GM21717 (cell line): Measurements from ENCODE around the gene UGT1A5.

Source experiments
- ATAC-seq: cut with Tn5 transposase; IDR thresholded peaks from one replicate; pipeline ENCODE4 v1.9.1; 2021; ENCODE audit warnings: mild to moderate bottlenecking, moderate library complexity; ENCODE audit not compliant: unreplicated experiment

The UGT1A5 gene

DNA sequence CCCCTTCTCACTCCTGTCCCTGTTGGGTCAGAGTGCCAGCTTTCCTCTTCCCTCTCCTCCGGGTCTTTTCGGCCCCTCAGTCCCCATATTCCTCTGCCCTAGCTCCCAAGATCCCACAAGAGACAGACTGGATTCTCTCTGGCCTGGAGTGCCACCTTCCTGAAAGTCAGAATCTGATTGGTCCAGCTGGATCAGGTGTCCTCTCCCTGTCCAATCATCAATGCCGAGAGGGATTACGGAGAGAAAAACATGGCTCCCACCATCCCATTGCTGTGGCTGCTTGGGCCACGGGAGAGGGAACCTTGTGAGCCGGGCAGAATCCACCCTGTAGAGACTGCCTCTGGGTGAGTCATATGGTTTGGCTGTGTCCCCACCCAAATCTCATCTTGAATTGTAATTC lies 62.7 kb downstream of the UGT1A5 start:
- no peak for ATAC-seq

DNA sequence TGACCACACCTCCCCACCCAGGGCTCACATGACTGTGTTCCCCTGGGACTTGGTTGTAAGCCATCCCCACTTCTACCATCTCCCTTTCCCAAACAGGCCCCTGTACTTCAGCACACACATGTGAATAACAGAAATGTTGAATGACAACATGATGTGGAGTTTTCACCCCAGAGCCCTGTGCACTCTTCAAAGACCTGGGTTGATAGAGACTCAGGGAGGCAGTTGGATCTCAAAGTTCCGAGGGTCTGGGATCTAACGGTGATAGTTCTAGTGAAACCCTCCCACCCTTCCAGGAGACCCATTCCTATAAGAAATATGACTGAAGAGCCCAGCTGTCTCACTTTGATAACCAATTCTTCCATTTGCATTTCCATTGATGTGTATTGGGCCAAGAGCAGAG lies 65.3 kb downstream of the UGT1A5 start, which contains the start of gene MROH2A:
MROH2A (plus strand) TSS at position 301 of the 400 bp plus-strand sequence. CDS start 1,029 bp downstream, outside the sequence.
- ATAC-seq, result no peak

- ATAC-seq, result no peak
Observed at GRCh38 chr2:233779722-233780121, 67.0 kb downstream of the UGT1A5 start.

GRCh38 chr2:233780771-233781170 lies 68.1 kb downstream of the UGT1A5 start:
- no peak for ATAC-seq

DNA sequence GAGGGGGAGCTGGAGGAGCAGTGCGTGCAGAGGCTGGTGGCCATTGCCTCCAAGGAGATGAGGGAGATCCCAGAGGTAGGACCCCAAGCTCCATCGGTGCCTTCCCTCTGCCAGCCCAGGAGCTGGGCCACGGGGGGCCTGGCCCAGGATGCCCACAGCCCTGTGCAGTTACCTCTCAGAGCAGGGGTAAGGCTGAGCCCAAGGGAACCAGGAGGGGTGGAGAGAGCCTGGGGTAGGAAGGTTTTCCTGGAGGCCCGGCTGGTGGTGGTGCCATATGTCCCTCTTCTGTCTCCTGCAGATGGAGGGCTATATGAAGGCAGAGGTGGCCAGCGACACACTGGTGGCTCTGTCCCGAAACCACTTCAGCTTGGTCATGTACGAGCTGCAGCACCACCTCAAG lies 76.8 kb downstream of the UGT1A5 start:
- ATAC-seq, result no peak

GRCh38 chr2:233791151-233791882 lies 78.6 kb downstream of the UGT1A5 start:
- ATAC-seq, result no peak

GRCh38 chr2:233791883-233792329 lies 79.2 kb downstream of the UGT1A5 start:
- no peak for ATAC-seq

GRCh38 chr2:233792720-233793119 lies 80.0 kb downstream of the UGT1A5 start:
- no peak for ATAC-seq

GRCh38 chr2:233793465-233794127 lies 80.9 kb downstream of the UGT1A5 start:
- ATAC-seq, result no peak

- no peak for ATAC-seq
Observed at GRCh38 chr2:233794128-233794658, 81.5 kb downstream of the UGT1A5 start.

GRCh38 chr2:233795735-233796171 lies 83.0 kb downstream of the UGT1A5 start:
- no peak for ATAC-seq

GRCh38 chr2:233796254-233796653 lies 83.5 kb downstream of the UGT1A5 start:
- ATAC-seq, result no peak

DNA sequence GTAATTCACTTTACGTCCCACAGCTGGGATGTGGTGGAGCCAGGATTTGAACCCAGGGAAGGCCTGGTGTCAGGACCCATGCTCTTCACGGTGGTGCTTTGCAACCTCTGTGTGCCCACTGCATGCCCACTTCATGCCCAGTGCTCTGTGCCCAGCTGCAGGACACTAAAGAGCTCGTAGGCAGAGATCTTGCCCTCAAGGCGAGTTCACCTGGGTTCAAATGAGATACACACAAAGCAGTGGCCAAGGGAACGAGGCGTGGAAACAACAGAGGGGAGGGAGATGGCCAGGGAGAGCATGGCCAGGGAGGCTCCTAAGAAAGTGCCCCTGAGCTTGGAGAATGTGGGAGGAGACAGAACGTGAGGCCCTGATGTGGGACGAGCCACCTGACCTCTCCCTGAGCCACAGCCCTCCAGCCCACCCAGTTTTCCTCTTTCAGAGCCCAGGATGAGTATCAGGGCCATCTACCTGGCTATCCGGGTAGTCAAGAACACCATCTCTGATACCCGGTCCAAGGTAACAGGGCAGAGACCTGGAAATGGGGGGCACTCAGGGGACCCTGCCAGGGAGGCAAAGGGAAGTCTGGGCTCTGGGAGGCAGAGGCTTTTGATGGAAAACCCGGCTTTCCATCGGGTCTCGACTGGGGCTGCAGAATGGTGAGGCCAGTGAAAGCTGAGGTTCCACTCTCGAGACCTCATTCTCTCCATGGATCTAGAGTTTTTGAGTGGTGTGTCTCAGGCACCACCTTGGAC lies 85.8 kb downstream of the UGT1A5 start:
- no peak for ATAC-seq

DNA sequence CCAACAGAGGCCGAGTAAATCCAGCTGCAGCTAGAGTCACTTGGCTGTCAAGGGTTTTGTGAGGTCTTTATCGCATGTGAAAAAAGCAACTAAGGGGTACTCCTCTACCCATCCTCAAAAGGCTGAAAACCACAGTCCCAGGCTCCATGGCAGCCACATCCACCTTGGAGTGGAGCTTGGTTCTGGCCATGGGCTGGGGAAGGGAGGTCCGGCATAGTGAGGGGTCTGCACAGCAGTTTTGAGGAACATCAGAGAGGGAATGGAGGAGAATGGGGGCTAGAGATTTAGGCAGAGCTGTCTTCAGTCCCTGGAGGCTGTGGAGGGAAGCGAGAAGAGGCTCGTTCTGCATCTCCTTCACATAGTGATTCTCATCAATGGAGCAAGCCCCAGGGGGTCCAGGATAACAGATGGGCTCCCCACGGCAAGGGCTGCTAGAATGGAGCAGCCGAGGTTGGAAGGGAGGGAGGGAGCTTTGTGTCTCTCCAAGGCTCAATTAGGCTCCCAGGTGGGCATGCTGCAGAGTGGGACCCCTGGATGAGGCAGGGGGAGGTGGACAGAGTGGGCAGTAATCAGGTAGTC lies 86.5 kb downstream of the UGT1A5 start:
- ATAC-seq, result no peak

- no peak for ATAC-seq
Observed at GRCh38 chr2:233799716-233800115, 87.0 kb downstream of the UGT1A5 start.

- ATAC-seq, result no peak
Observed at GRCh38 chr2:233800208-233800607, 87.5 kb downstream of the UGT1A5 start.

DNA sequence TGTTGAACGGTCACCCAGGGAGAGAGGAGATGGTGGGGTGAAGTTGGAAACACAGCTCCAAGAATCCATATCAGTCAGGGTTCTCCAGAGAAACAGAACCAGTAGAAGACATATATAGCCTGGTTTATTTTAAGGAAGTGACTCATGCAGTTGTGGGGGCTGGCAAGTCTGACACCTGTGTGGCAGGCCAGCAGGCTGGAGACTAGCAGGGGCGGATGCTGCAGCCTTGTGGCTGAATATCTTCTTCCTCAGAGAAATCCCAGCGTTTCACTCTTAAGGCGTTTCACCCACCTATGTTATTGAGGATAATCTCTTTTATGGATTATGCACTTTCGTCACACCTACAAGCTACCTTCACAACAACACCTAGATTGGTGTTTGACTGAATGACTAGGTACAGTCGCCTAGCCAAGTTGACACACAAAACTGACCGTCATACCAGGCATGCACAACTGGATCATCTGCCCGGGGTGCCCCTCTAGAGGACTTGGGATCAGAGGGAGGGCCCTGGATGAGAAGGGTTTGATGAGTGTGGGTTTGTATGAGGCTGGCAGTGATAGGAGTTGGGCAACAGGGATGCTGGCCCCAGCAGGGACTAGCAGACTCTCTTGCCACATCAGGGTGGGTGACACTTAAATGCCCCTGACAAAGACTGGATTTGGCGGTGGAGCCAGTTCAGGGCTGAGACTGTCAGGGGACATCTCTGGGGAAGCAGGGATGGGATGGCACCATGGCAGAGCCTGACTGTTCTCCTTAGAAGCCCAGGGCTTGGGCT lies 88.8 kb downstream of the UGT1A5 start:
- ATAC-seq, result no peak

GRCh38 chr2:233802132-233802815 lies 89.6 kb downstream of the UGT1A5 start:
- ATAC-seq, result no peak

- no peak for ATAC-seq
Observed at GRCh38 chr2:233803292-233803911, 90.7 kb downstream of the UGT1A5 start.
